HepG2 (cell line): ENCODE measurements around the gene PSMD12. TPM values are rescaled to one million over a fixed set of nuclear protein-coding genes. Genes with fewer than 3 reads are reported as not detected.

Experiments used
- AHDC1 ChIP-seq: sonication (generic); formaldehyde crosslinking; IDR thresholded peaks from 2 replicates; pipeline ENCODE4 v1.5.1; 2020; ENCODE audit warnings: mild to moderate bottlenecking, missing genetic modification reagents, borderline replicate concordance
- CTCF ChIP-seq: sonication (generic); formaldehyde crosslinking; IDR thresholded peaks from 2 replicates; pipeline ENCODE4 v1.5.0; 2020; ENCODE audit warnings: mild to moderate bottlenecking, missing genetic modification reagents, moderate library complexity
- FOXK2 ChIP-seq: fragments of 450-650 bp; IDR thresholded peaks from 2 replicates; pipeline ENCODE4 v1.6.1; 2016
- GFI1 ChIP-seq: sonication (generic); formaldehyde crosslinking; IDR thresholded peaks from 2 replicates; pipeline ENCODE4 v1.5.0; 2020; ENCODE audit warnings: missing genetic modification reagents, mild to moderate bottlenecking, borderline replicate concordance
- HOXA5 ChIP-seq: sonication (generic); formaldehyde crosslinking; IDR thresholded peaks from 2 replicates; pipeline ENCODE4 v1.4.0; 2020; ENCODE audit warnings: missing genetic modification reagents
- LBX2 ChIP-seq: sonication (generic); formaldehyde crosslinking; IDR thresholded peaks from 2 replicates; pipeline ENCODE4 v1.5.0; 2020; ENCODE audit warnings: missing genetic modification reagents, mild to moderate bottlenecking, borderline replicate concordance
- MED1 ChIP-seq: sonication (generic); formaldehyde crosslinking; IDR thresholded peaks from 2 replicates; pipeline ENCODE4 v1.4.0; 2020; ENCODE audit warnings: missing genetic modification reagents
- MLLT10 ChIP-seq: sonication (generic); formaldehyde crosslinking; IDR thresholded peaks from 2 replicates; pipeline ENCODE4 v1.4.0; 2020; ENCODE audit warnings: missing genetic modification reagents
- MTERF4 ChIP-seq: sonication (generic); formaldehyde crosslinking; IDR thresholded peaks from 2 replicates; pipeline ENCODE4 v1.8.0; 2023; ENCODE audit warnings: mild to moderate bottlenecking, missing genetic modification reagents
- MYNN ChIP-seq: sonication (generic); formaldehyde crosslinking; IDR thresholded peaks from 2 replicates; pipeline ENCODE4 v1.4.0; 2020; ENCODE audit warnings: mild to moderate bottlenecking, low read depth, missing genetic modification reagents
- NRL ChIP-seq: sonication (generic); formaldehyde crosslinking; IDR thresholded peaks from 2 replicates; pipeline ENCODE4 v1.5.0; 2020; ENCODE audit warnings: missing genetic modification reagents, mild to moderate bottlenecking, moderate library complexity, borderline replicate concordance
- SAFB2 ChIP-seq: sonication (generic); formaldehyde crosslinking; IDR thresholded peaks from 2 replicates; pipeline ENCODE4 v1.5.1; 2020; ENCODE audit warnings: missing genetic modification reagents, low read depth, mild to moderate bottlenecking, borderline replicate concordance
- TBP ChIP-seq: sonication (generic); formaldehyde crosslinking; IDR thresholded peaks from 2 replicates; pipeline ENCODE4 v1.5.0; 2020; ENCODE audit warnings: missing genetic modification reagents
- TEF ChIP-seq: sonication (generic); formaldehyde crosslinking; IDR thresholded peaks from 2 replicates; pipeline ENCODE4 v1.5.0; 2020; ENCODE audit warnings: missing genetic modification reagents
- TMF1 ChIP-seq: sonication (generic); formaldehyde crosslinking; IDR thresholded peaks from 2 replicates; pipeline ENCODE4 v1.8.1; 2022; ENCODE audit warnings: low read depth, missing genetic modification reagents
- ZBTB42 ChIP-seq: sonication (generic); formaldehyde crosslinking; IDR thresholded peaks from 2 replicates; pipeline ENCODE4 v1.5.0; 2020; ENCODE audit warnings: mild to moderate bottlenecking, missing genetic modification reagents
- ZBTB7B ChIP-seq: sonication (generic); formaldehyde crosslinking; IDR thresholded peaks from 2 replicates; pipeline ENCODE4 v1.4.0; 2020; ENCODE audit warnings: missing genetic modification reagents
- ZMAT5 ChIP-seq: sonication (generic); formaldehyde crosslinking; IDR thresholded peaks from 2 replicates; pipeline ENCODE4 v1.5.0; 2020; ENCODE audit warnings: mild to moderate bottlenecking, low read depth, missing genetic modification reagents, borderline replicate concordance
- ZNF205 ChIP-seq: IDR thresholded peaks from 2 replicates; pipeline ENCODE4 v1.6.1; 2018; ENCODE audit warnings: missing biosample characterization, missing genetic modification reagents
- ZNF225 ChIP-seq: sonication (generic); formaldehyde crosslinking; IDR thresholded peaks from 2 replicates; pipeline ENCODE4 v1.4.0; 2020; ENCODE audit warnings: mild to moderate bottlenecking, missing genetic modification reagents
- ZNF335 ChIP-seq: sonication (generic); formaldehyde crosslinking; IDR thresholded peaks from 2 replicates; pipeline ENCODE4 v1.4.0; 2020; ENCODE audit warnings: missing genetic modification reagents
- polyA plus RNA-seq, 8 experiments: library from polyadenylated mRNA; depleted of rRNA in 3 of 8; stranded (reverse) in 7 of 8; unstranded in 1 of 8; fragments of >200 nt; fragmentation: Illumina TruSeq in 4 of 8; extraction: Trizol in 4 of 8; gene quantifications; 2 replicates each; pipeline versions ENCODE4 v1.2.1 to v1.2.3, GENCODE V29; 2011 to 2016; ENCODE audit warnings: low read depth in 4 of 8, missing spikeins in 1 of 8, mixed read lengths in 1 of 8; ENCODE audit not compliant: insufficient read depth in 1 of 8
- total RNA-seq, 5 experiments: library from RNA; depleted of rRNA; stranded (reverse); fragments of >200 nt; fragmentation: Illumina TruSeq; extraction: Trizol; gene quantifications; 2 replicates each; pipeline ENCODE4 v1.2.3, GENCODE V29; 2016; ENCODE audit warnings: low read depth in 1 of 5

The PSMD12 gene
- total and polyA plus RNA-seq, 2 of the 13 experiments (the other 11 are each of a cell fraction or from before 2014, with no cell fraction given), result 27.4 to 71.7 TPM

- TF ChIP-seq MTERF4 (CRISPR knock-in tag) (peak; percentile 61; the same call in 1 of the 2 replicates), FOXK2 (no peak), TBP (CRISPR knock-in tag) (no peak), ZNF205 (no peak), SAFB2 (CRISPR knock-in tag) (no peak), ZNF335 (CRISPR knock-in tag) (peak; percentile 91; the same call in 1 of the 2 replicates), NRL (no peak), GFI1 (CRISPR knock-in tag) (no peak), TEF (CRISPR knock-in tag) (no peak), ZBTB42 (CRISPR knock-in tag) (no peak), MYNN (CRISPR knock-in tag) (no peak), ZBTB7B (CRISPR knock-in tag) (0 out of 2 replicates have a peak, but pooled peaks have one; percentile 55), CTCF (CRISPR knock-in tag) (peak; percentile 99), ZNF225 (CRISPR knock-in tag) (no peak), HOXA5 (CRISPR knock-in tag) (no peak), MLLT10 (CRISPR knock-in tag) (no peak), TMF1 (no peak), ZMAT5 (CRISPR knock-in tag) (no peak), MED1 (CRISPR knock-in tag) (no peak), LBX2 (CRISPR knock-in tag) (no peak), AHDC1 (CRISPR knock-in tag) (no peak)
Measured at GRCh38 chr17:67374329-67375053, 8.1 kb upstream of the PSMD12 start (continued).
